Measurements from ENCODE around the gene RASGRF2.

DNA sequence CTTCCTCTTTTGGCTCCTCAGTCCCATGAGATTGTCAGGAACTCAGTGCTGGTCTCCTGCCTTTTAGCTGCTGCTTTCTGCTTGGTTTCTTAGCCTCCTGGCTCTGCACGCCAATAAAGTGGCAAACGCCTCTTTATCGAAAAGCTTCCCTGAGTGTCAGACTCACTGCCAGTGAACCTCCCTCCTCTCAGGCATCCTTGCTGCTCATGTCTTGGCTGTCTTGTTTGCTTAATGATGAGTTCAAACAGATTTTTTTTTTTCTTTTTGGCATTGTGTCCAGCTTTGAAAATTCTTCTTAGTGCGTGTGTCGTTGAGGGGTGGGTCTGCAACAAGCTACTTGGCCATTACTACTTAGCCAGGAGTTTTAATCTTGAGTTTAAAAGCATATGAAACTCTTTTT lies 14.9 kb downstream of the RASGRF2 start:
- TF ChIP-seq CTCF (IDR thresholded peaks at IDR 0.05; ENCODE audit: low read depth, low read length) = no peak
- TF ChIP-seq POLR2A (IDR thresholded peaks at IDR 0.05; ENCODE audit: extremely low read depth, insufficient read length) = no peak
- no peak for TF ChIP-seq MAX (IDR thresholded peaks at IDR 0.05; ENCODE audit: low read depth, low read length)
